HG03378 (cell line): ENCODE results near the gene MEX3A.
"Not testable (repeated sequence)": the region's sequence is repeated elsewhere in the genome, so short reads cannot be mapped to it uniquely, and the experiment has no call there.

Experiments used
- ATAC-seq: cut with Tn5 transposase; IDR thresholded peaks from one replicate; pipeline ENCODE4 v1.9.1; 2021; ENCODE audit warnings: mild to moderate bottlenecking, moderate library complexity; ENCODE audit not compliant: unreplicated experiment

MEX3A gene

DNA sequence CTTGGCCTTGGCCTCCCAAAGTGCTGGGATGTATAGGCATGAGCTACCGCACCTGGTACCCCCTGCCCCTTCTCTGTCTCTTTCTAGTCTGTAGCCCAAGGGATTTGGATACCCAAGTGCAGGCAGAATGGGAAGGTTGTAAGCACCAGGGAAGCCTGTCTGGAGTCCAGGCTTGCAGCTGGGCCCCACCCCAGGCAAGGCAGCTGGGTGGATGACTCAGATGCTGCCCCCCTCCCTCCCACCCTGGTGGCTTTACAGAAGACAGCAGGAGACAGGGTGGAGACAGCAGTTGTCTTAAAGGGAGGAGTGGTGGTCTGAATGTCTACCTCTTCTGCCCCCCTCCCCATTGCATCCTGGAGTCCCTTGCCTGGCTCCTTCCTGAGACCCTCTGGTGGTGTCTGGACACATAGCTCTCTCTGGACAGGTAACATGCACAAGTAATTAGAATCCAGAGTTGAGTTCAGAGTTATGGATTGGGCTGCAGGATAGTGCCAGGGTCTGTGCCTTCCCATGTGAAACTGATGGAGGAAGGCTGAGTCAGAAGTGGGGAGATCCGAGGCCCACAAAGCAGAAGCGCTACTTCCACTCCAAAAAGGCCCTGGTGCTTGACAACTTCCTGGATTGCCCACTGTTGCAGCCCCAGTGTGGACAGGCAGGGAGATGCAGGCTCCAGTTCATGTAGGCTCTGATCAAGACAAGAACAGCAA, 37.4 kb upstream of the MEX3A start:
- ATAC-seq = no peak

DNA sequence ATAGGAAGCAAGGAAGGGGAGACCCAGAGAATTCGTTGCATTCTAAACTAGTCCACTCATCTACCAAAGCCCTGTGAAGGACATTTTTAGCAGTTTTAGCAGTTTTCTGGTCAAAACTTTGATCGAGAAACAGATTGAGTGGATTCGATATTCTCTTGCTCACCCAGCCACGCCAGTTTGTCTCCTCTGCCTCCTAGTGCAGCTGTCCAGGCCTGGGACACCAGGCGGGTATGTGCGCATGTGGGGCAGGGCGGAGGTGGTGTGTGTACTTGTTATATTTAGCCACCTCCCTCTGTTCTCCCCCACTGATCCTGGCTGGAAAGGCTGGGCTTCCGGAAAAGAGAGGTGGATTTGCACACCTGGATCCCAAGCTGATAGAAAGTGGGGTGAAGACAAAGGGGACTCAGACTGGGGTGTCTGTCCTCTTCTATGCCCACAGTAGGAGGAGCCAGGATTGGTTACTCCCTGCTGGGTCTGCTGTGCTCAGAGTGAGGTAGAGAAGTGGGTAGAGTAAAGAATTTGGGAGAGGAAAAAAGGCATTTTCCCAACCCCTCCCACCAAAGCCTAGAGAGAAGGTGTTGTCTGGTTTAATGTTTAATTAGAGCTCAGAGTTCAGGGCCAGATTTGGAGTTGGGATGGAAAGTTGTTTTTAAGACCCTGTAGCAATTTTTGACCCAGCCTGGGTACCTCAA, 36.1 kb upstream of the MEX3A start:
- ATAC-seq = no peak

DNA sequence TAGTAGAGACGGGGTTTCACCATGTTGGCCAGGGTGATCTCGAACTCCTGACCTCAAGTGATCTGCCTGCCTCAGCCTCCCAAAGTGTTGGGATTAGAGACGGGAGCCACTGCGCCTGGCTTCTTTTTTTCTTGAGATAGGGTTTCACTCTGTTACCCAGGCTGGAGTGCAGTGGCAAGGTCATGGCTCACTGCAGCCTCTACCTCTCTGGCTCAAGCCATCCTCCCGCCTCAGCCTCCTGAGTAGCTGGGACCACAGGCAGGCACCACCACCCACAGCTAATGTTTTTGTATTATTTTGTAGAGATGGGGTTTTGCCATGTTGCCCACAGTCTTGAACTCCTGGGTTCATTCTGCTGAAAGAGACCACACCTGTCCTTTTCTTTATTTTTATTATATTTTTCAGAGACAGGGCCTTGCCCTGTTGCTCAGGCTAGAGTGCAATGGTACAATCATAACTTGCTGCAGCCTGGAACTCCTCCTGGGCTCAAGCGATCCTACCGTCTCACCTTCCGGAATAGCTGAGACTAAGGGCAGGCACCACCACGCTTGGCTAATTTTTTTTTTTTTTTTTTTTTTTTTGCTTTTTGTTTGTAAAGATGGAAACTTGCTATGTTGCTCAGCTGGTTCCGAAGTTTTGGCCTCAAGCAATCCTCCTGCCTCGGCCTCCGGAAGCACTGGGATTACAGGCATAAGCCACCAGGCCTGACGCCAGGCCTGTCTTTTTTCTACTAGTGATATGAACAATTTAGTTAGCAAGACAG, 35.3 kb upstream of the MEX3A start:
- no peak for ATAC-seq

DNA sequence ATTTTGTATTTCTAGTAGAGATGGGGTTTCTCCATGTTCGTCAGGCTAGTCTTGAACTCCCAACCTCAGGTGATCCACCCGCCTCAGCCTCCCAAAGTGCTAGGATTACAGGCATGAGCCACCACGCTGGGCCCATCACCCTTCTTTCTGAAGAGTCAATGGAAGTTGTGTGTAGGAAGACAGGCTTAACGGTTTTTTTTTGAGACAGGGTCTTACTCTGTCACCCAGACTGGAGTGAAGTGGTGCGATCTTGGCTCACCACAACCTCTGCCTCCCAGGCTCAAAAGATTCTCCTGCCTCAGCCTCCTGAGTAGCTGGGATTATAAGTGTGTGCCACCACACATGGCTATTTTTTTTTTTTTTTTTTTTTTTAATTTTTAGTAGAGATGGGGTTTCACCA, 34.5 kb upstream of the MEX3A start:
- not testable (repeated sequence) for ATAC-seq

DNA sequence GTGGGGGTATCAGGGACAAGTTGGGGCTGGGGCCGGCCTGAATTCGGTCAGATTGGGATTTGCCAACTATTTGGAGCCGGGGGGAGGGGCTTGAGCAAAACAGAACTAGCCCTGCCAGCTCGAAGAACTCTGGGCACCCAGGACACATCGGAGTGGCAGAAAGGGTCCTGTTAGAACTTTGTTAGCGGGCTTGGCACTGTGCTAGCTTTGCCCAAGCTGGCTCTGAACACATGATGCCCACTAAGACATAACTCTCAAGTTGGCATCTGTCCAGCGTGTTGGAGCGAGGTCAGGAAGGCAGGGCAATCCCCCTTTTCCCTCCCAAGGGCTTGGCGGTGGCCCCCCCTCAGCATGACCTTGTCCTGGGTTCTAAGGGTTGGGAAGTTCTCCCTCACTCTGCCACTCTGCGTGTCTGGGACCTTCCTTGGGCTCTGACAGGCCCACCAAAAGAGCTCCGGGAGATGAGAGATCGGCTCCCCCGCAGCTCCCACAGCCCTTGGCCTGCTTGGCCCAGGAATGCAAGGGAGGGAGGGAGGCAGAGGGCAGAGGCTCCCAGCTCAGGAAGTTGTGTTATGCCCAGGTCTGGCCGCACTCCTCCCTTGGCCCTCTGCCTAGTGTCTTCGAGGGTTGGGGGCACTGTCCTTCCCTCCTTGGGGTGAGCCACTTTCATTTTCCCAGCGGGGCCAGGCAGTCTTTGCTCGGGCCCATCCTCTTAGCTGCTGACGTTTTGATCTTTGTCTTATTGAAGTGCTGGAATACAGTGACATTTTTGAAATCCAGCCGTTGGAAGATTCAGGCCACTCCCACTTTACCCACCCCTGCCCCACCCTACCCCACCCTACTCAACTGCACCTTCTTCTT, 33.5 kb upstream of the MEX3A start:
- ATAC-seq = no peak

DNA sequence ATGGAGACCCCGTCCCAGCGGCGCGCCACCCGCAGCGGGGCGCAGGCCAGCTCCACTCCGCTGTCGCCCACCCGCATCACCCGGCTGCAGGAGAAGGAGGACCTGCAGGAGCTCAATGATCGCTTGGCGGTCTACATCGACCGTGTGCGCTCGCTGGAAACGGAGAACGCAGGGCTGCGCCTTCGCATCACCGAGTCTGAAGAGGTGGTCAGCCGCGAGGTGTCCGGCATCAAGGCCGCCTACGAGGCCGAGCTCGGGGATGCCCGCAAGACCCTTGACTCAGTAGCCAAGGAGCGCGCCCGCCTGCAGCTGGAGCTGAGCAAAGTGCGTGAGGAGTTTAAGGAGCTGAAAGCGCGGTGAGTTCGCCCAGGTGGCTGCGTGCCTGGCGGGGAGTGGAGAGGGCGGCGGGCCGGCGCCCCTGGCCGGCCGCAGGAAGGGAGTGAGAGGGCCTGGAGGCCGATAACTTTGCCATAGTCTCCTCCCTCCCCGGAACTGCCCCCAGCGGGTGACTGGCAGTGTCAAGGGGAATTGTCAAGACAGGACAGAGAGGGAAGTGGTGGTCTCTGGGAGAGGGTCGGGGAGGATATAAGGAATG, 32.8 kb upstream of the MEX3A start:
- ATAC-seq = no peak

DNA sequence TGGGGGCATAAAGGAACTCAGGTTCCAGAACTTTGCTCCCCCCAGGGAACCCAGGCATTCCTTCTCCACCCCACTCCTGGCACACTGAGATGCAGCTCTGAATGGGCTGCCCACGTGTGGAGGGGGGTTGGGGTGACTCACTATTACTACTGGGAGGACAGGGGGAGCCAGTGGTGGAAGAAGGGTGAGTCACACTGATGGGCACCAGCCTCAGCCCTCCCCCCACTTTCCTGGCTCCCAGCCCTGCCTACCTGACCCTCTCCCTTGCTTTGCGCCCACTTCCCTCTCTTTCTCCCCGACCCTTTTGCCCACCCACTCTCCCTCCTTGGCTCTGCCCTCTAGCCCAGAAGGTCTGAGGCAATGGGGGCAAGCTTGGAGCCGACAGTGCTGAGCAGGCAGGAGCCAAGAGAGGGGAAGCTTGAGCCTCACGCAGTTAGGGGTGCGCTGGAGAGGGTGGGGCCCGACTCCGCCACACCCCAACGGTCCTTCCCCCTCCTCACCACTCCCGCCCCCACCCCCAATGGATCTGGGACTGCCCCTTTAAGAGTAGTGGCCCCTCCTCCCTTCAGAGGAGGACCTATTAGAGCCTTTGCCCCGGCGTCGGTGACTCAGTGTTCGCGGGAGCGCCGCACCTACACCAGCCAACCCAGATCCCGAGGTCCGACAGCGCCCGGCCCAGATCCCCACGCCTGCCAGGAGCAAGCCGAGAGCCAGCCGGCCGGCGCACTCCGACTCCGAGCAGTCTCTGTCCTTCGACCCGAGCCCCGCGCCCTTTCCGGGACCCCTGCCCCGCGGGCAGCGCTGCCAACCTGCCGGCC, 32.0 kb upstream of the MEX3A start, which contains the start of gene LMNA:
Gene LMNA, plus strand, starts transcription at position 611 of the 818 bp plus-strand sequence. CDS start 208 bp downstream, outside the sequence.
- peak; percentile 49 for ATAC-seq

DNA sequence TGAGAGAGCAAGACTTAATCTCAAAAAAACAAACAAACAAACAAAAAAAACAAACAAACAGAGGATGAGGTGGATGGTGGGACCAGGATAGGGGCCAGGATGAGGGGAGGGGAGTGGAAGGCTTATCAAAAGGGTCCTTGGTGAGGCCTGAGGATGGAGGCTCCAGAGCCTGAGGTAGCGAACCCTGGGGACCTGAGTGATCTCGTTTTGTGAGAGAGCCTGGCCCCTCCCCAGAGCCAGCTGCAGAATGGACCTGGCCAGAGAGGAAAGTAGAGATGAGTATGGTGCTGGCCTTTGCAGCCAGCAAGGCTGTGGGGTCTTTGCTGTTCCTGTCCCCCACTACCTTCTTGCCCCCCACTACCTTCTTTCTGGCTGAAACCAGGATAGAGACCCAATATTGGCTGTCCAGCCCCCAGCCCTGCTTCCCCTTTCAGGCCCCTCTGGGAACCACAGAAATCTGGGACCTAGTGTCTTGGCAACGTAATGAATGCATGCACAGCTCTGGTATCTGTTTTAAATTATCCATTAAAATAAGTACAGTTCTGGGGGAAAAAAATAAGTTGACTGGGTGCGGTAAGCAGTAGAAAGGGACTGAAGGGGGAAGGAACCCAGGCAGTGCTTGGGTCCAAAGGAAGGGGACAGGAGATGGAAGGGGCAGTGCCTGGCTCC, 31.2 kb upstream of the MEX3A start:
- ATAC-seq = no peak

DNA sequence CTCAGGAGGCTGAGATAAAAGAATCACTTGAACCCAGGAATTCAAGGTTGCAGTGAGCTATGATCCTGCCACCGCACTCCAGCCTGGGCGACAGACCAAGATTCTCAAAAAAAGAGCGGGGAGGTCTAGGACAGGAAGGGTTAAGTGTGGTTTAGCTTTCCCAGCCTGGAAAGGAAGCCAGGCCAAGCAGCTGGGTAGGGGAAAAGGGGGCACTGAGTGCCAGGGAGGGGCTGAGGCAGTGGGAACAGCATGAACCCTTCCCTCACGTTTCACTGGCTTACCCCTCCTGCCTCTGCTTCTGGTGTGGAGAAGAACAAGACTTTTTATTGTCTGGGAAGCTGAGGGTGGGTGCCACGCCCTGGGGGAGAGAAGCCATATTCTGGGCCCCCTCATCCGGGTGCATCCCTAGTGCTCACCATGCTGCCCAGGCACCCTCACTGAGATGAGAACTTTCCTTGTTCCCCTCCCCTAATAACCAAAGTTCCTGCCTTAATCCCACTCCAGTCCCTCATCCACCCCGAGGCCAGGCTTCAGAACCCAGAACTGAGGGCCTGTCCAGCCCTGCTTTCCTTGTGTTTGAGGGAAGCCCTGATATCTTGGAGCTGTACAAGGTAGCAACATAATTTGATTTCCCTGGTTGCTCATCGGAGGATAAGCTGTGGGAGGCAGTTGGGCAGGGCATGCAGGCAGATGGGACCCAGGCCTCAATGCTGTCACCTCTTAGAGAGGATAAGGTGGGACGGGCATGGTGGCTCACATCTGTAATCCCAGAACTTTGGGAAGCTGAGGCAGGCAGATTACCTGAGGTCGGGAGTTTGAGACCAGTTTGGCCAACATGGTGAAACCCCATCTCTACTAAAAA, 30.2 kb upstream of the MEX3A start:
- no peak for ATAC-seq

DNA sequence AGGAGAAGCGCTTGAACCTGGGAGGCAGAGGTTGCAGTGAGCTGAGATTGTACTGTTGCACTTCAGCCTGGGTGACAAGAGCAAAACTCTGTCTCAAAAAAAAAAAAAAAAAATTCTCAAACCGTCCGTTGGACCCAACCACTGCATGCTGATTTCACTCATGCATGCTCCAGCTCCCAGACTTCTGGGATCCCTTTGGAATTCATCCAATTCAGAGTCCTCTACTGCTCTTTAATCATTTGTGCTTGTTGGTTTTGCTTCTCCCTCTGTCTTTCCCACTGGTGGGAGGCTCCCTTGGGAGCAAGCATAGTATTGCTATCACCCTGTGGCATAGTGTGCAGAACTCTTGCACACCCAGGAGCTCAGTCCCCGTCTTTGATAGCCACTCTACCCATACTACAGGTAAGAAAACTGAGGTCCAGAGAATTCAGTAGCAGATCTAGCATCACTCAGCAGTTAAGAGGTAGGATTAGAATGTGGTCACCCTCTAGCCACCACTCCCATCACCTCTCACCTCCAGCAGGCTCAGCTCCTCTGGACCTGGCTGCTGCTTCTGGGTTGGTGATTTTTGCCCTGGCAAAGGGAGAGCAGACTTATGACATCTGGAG, 29.2 kb upstream of the MEX3A start:
- no peak for ATAC-seq

DNA sequence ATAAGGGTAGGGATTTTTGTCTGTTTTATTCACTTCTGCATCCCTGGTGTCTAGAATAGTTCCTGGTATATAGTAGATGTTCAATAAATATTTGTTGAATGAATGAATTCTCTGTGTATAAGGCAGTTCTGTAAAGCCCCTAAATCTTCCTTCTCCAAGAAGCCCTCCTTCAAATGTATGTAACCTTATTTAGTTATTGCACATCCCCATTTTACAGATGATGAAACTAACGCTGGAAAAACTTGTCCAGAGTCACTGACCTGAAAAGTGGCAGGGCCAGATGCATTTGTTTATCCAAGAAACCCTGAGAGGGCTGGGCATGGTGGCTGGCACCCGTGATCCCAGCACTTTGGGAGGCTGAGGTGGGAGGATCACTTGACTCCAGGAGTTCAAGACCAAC, 28.0 kb upstream of the MEX3A start:
- no peak for ATAC-seq

DNA sequence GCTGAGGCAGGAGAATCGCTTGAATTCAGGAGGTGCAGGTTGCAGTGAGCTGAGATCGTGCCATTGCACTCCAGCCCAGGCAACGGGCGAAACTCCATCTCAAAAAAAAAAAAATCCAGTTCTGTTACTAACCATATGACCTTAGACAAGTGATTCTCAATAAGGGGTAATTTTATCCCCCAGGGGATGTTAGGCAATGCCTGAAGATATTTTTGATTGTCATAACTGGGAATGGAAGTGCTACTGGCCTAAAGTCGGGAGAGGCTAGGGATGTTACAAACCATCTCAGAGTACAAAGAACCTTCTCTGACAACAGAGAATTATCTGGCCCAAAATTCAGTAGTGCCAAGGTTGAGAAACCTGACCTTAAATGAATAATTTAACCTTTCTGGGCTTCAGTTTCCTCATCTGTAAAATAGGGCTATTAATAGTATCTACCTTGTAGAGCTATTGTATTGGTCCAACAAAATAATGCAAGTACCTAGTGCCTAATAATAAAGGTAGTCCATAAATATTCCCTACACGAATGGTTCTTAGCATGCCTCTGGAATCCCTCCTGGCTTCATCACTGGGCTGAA, 26.5 kb upstream of the MEX3A start:
- ATAC-seq = no peak

DNA sequence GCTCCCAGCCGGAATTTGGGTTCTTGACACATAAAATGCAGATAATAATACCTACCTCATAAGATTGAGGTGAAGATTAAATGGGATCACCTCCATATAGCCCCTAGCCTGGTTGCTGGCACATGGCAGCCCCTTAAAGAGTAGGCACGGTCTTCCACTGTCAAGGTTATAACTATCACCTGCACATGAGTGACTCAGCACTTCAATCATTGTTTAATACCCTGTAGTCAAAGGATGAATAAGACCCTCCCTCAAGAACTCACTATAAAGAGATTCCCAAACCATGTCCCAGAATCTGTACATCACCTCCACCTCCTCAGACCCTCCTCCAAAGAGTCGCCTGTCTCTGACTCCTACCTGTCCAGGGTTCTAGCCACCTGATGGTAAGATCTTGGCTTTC, 25.8 kb upstream of the MEX3A start:
- no peak for ATAC-seq

DNA sequence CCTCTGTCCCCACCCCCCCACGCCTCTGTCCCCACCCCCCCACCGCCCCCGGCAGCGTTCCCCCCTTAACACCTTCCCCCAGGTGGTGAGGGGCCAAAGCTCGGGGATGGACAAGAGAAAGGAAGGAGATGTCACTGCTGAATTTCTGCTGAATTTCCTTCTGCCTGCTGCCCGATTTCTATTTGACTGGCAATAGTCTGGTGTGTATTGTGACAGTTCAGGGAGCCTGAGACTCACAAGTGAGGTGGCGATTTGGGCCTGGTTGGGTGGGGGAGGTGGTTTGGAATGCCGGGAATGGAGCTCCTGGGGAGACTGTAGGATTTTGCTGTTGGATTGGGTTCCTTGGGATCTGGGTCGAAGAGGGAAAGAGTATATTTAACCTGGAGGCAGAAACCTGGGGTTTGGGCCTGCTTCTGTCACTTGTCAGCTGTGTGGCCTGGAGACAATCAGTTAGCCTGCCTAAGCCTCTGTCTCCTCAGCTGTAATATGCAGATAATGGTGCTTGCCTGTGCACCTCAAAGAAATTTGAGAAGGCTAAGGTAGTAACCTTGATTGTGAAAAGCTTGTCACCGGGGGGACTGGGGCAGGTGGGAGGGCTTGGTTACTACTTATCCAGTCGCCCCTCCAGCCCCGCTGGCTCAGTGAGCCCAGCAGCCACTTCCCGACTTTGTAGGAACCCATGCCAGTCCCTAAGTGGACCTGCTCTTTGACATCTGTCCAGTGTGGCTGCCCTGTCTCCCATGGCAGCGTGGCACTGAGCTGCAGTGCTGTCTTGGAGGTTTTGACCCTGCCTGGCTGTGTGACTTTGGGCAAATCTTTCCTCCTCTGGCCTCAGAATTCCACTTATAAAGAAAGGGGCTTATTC, 24.6 kb upstream of the MEX3A start:
- ATAC-seq = no peak

DNA sequence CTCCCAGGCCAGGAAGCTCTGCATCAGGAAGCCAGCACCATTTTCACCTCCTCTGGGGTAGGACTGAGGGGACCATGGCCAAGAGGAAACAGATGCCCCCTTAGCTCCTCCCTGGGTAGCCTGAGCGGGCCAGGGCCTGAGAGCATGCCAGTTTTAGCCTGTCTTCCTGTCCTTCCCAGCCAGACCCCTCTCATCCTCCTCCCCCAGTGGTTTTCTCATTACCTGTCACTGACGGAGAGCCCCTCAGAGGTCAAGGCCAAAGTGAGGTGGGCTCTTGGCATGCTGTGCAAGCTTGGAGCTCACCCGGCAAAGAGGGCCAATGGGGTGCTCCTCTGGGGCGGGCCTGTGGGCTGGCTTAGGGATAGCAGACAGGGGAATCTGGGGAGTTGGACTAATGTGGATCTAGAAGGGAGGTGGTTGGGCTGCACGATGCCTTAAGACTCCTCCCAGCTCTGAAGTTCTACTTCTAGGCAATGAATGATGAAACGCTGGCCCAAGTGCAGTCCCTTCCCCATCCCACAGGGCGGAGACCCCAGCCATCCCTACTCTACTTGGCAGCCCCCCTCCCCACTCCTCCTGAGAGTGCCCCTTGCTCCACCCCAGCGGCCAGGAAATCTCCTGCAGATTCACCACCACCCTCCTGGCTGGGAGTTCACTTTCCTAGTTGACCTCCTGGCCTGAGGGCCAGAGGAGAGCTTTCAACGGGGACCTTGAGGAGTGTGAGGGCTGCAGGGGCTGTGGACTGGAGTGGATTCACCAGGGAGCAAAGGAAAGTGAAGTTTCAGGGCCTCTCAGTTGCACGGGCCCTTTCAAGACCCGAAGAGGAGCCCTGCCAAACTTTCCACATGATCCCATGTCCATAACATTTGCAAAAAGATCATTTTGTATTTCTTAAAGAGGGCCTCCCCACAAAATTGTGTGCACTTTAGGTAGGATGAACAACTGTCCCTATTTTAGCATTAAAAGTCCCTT, 22.9 kb upstream of the MEX3A start:
- ATAC-seq = no peak
